Measurements from ENCODE around the gene NEK7.
"Not testable (repeated sequence)": the region's sequence is repeated elsewhere in the genome, so short reads cannot be mapped to it uniquely, and the experiment has no call there.

The NEK7 gene

DNA sequence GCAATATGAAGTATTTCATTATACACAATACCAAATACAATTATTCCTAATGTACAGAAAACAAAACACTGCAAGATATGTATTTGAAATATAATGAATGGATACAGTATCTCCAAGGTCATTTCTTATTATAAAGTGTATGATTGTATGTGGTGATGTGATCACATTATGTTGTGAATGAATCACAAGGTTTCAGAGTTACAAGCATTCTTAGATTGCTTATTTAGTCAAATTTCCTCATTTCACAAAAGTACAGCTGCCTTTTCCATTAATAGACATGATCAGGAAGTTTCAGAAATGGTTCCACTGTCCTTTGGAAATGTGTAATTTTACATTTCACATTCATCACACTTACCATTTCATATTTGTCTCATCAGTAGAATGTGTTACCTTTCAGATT lies 28.3 kb upstream of the NEK7 start:
- ATAC-seq: peak; percentile 55
- Mint-ChIP-seq H3K9me3 (peaks cover 5% of the 10 kb centered on the region), H3K36me3 (ENCODE audit: low read depth) (peaks cover 4% of the 10 kb centered on the region), H3K27ac (peak overlapping the region; percentile 75), H3K4me3 (no peak overlapping the region), H3K27me3 (no peaks in the 10 kb centered on the region), H3K4me1 (peaks cover 23% of the 10 kb centered on the region)
- no peak for DNase-seq

DNA sequence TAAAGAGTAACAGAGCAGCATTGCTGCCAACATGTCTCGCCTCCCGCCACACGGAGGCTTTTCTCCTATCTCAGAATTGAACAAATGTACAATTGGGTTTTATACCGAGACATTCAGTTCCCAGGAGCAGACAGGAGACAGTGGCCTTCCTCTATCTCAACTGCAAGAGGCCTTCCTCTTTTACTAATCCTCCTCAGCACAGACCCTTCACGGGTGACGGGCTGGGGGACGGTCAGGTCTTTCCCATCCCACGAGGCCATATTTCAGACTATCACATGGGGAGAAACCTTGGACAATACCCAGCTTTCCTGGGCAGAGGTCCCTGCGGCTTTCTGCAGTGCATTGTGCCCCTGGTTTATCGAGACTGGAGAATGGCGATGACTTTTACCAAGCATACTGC lies 26.7 kb upstream of the NEK7 start:
- Mint-ChIP-seq H3K9me3 (peaks cover 14% of the 10 kb centered on the region), H3K36me3 (ENCODE audit: low read depth) (peaks cover 12% of the 10 kb centered on the region), H3K4me1 (peaks cover 25% of the 10 kb centered on the region)
- not testable (repeated sequence) for ATAC-seq, H3K4me3 Mint-ChIP-seq, H3K27ac Mint-ChIP-seq, H3K27me3 Mint-ChIP-seq, DNase-seq

DNA sequence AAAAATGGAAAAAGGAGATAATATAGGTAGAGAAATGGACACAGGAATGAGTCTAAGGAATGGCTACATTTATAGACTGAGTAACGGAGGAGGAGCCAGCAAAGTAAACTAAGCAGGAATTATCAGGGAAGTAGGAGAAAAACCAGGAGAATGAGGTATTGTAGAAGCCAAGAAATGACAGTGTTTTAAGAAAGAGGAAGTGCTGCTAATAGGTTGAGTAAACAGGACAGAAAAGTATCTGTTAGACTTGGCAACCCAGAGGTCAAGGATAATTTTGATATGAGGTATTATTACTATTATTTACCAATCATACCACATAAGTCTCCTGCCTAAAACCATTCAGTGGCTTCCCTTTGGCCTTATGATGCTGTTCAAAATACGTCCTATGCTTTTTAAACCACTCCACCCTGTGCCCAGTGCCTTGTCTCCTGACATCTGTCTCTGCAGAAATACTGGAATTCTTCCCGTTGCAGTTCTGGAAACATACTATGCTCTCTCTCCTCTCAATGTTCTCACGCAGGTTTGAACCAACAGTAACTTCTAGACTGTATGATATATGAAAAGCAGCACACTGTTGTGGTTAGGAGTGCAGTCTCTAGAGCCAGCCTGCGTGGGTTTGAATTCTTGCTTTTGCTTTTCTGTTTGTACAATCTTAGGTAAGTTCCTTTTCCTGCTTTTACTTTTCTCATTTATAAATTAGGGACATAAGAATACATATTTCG lies 24.6 kb upstream of the NEK7 start:
- Mint-ChIP-seq H3K27me3 (no peaks in the 10 kb centered on the region), H3K27ac (no peak overlapping the region), H3K9me3 (peaks cover 21% of the 10 kb centered on the region), H3K4me1 (peaks cover 25% of the 10 kb centered on the region), H3K36me3 (ENCODE audit: low read depth) (peaks cover 12% of the 10 kb centered on the region), H3K4me3 (no peak overlapping the region)
- DNase-seq (no peak), ATAC-seq (no peak)

DNA sequence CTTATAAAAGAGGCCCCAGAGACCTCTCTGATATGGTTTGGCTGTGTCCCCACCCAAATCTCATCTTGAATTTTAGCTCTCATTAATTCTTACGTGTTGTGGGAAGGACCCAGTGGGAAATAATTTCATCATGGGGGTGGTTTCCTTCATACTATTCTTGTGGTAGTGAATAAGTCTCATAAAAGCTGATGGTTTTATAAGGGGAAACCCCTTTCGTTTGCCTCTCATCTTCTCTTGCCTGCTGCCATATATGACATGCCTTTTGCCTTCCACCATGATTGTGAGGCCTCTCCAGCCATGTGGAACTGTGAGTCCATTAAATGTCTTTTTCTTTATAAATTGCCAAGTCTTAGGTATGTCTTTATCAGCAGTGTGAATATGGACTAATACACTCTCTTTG lies 22.5 kb upstream of the NEK7 start:
- peaks cover 12% of the 10 kb centered on the region for H3K36me3 Mint-ChIP-seq (ENCODE audit: low read depth)
- no peak for DNase-seq
- peaks cover 8% of the 10 kb centered on the region for H3K4me1 Mint-ChIP-seq
- H3K9me3 Mint-ChIP-seq: peaks cover 26% of the 10 kb centered on the region
- no peak overlapping the region for H3K27ac Mint-ChIP-seq
- H3K27me3 Mint-ChIP-seq: no peaks in the 10 kb centered on the region
- ATAC-seq: peak; percentile 57
- H3K4me3 Mint-ChIP-seq: no peak overlapping the region

DNA sequence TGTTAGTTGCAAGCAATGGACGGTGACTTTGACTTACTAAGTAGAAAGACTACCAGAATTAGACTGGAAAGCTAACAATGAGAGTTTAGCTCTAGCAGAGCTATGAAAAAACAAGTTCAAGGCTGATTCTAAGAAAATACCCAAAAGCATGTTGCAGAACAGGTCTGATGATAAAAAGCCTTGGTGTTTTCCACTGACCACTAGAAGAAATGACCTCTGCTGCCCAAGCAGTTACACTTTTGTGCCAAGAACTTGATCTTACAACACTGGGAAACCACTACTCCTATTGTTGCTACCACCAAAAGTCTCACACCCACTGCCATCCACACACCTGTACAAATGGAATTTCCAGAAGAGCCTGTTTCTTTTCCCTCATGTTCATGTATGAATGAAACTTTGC lies 21.4 kb upstream of the NEK7 start:
- Mint-ChIP-seq H3K36me3 (ENCODE audit: low read depth) (peaks cover 12% of the 10 kb centered on the region), H3K9me3 (peaks cover 30% of the 10 kb centered on the region)
- ATAC-seq: no peak

DNA sequence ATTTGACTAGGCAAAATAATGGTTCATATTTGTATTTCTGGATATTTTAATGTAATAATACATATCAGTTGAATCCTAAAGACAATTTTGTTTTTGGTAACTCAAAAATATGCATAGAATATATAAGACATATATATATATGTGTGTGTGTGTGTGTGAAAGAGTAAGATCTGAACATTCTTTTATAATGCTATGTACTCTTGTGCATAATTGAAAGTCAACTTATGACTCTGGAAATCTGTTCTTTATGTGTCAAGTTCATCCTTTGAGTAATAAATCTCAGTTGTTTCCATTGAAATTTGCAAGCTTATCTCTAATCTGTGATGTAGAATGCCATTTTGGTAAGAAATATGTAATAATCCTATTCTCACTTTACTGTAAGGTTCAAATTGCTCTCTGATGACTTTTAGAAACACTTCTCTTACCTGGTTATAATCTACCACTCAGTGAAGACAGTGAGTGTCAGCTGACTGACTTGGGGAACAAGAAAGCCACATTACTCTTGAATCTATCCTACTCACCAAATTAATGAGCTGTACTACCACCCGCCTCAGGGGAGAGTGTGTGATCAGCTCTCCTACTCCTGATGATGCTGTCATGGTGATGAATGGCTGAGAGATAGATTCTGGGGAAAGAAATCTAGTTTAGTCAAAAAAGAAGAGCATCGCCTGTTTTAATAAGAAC lies 15.0 kb upstream of the NEK7 start:
- no peaks in the 10 kb centered on the region for H3K36me3 Mint-ChIP-seq (ENCODE audit: low read depth)

More for the DNA sequence above, 21.4 kb upstream of the NEK7 start:
- no peak overlapping the region for H3K4me3 Mint-ChIP-seq
- H3K27ac Mint-ChIP-seq: no peak overlapping the region
- H3K4me1 Mint-ChIP-seq: peaks cover 6% of the 10 kb centered on the region
- DNase-seq: no peak
- no peaks in the 10 kb centered on the region for H3K27me3 Mint-ChIP-seq

DNA sequence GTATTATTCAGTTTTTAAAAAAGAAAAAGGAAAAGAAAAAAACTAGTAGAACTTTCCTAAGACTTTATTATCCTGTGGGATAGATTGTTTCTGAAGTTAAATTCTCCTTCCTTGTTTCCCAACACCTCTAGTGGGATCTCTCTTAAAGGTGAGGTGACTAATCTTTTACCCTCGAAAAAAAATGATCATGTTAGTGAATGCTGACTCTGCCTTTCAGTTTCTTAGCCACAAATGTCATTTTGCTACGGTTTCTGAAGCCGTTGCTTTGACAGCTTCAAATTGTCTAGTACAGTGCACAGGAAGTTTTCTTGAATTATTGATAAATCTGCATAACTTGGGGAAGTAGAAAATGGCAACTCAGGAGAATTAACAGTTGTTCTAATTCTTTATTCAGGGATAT lies 13.0 kb upstream of the NEK7 start:
- H3K27ac Mint-ChIP-seq: no peak overlapping the region
- peaks cover 5% of the 10 kb centered on the region for H3K4me1 Mint-ChIP-seq
- no peak overlapping the region for H3K4me3 Mint-ChIP-seq
- DNase-seq (no peak), ATAC-seq (peak; percentile 71)
- peaks cover 6% of the 10 kb centered on the region for H3K9me3 Mint-ChIP-seq
- H3K27me3 Mint-ChIP-seq: no peaks in the 10 kb centered on the region
- H3K36me3 Mint-ChIP-seq (ENCODE audit: low read depth): no peaks in the 10 kb centered on the region

More for the DNA sequence above, 15.0 kb upstream of the NEK7 start:
- H3K4me1 Mint-ChIP-seq: peaks cover 5% of the 10 kb centered on the region
- H3K27me3 Mint-ChIP-seq: no peaks in the 10 kb centered on the region
- peaks cover 11% of the 10 kb centered on the region for H3K9me3 Mint-ChIP-seq
- H3K27ac Mint-ChIP-seq: no peak overlapping the region
- no peak overlapping the region for H3K4me3 Mint-ChIP-seq
- DNase-seq (no peak), ATAC-seq (peak; percentile 40)

DNA sequence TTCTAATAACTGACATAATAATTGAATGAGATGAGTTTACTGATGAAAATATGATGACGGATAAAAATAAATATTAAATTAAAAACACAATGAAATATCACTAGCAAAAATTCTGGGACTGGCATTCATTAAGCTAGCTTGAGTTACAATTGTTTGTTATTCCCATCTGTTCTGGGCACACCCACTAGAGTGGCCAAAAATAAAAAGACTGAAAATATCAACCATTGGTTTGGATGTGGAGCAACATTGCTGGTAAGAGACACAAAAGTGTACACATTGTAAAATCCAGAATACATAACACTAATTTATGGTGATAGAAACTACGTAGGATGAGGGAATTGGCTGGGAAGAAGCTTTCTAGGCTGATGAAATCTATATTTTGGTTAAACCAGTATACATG lies 9.6 kb upstream of the NEK7 start:
- Mint-ChIP-seq H3K4me1 (peaks cover 5% of the 10 kb centered on the region), H3K4me3 (no peak overlapping the region), H3K36me3 (ENCODE audit: low read depth) (no peaks in the 10 kb centered on the region), H3K9me3 (no peaks in the 10 kb centered on the region), H3K27ac (no peak overlapping the region), H3K27me3 (no peaks in the 10 kb centered on the region)
- DNase-seq (no peak), ATAC-seq (no peak)

DNA sequence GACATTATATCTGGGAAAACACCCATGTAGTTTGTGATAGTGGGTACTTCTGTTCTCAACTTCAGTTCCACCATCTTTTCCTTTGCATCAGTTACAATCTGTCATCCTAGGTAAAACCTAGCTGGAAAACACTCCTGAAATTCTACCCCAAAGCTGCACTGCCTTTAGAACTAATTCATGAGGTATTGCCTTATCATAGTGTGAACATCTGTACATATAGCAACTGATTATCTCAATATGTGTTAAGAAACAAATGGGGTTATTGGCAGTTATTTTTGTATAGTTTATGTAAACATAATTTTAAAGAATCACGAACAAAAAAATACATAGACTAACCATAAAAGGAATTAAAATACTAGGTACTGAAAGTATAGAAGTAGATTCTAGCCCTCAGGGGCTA lies 6.4 kb upstream of the NEK7 start:
- no peaks in the 10 kb centered on the region for H3K27me3 Mint-ChIP-seq
- DNase-seq (no peak), ATAC-seq (no peak)
- no peaks in the 10 kb centered on the region for H3K36me3 Mint-ChIP-seq (ENCODE audit: low read depth)
- H3K27ac Mint-ChIP-seq: no peak overlapping the region
- no peaks in the 10 kb centered on the region for H3K4me1 Mint-ChIP-seq
- no peak overlapping the region for H3K4me3 Mint-ChIP-seq
- H3K9me3 Mint-ChIP-seq: no peaks in the 10 kb centered on the region

DNA sequence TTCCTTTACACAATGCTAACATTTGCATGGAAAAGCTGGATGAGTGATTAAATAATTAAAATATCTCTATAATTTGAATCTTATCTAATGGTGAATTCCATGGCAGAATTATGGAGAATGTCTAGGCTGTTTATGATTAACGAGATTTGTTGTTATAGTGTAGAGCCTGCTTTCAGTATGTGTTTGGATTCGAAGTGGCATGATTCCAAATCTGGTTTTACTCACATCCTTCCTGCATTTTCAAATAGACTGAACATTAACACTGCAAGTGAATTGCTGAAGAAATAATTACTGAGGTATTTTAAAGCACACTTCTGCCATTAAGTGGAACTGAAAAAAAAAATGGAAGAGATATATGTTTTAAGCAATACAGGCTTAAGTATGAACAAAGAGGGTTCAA lies 5.1 kb upstream of the NEK7 start:
- Mint-ChIP-seq H3K27ac (no peak overlapping the region), H3K4me3 (no peak overlapping the region), H3K27me3 (no peaks in the 10 kb centered on the region), H3K4me1 (peaks cover 6% of the 10 kb centered on the region), H3K36me3 (ENCODE audit: low read depth) (no peaks in the 10 kb centered on the region), H3K9me3 (no peaks in the 10 kb centered on the region)
- DNase-seq (no peak), ATAC-seq (no peak)

DNA sequence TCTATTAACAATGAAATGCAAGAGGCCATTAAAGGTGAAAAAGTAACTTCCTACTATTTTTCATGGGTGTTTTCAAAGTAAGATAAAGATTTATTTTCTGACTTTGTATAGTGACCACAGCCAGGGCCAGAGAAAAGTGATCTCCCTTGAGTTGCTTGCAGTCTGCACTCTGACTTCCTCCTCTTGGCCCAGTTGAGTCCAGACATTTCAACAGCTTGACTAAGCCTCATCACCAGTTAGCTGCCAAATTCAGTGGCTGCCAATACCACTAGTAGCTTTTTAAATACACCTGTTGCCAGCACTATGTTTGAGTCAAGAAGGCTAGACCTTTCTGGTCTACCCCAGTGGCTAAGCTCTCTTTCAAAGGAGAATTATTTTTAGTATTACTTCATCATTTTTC lies 3.7 kb upstream of the NEK7 start:
- Mint-ChIP-seq H3K27ac (no peak overlapping the region), H3K4me1 (peaks cover 8% of the 10 kb centered on the region), H3K27me3 (no peaks in the 10 kb centered on the region), H3K9me3 (no peaks in the 10 kb centered on the region), H3K36me3 (ENCODE audit: low read depth) (peaks cover 3% of the 10 kb centered on the region), H3K4me3 (no peak overlapping the region)
- DNase-seq (no peak), ATAC-seq (no peak)

DNA sequence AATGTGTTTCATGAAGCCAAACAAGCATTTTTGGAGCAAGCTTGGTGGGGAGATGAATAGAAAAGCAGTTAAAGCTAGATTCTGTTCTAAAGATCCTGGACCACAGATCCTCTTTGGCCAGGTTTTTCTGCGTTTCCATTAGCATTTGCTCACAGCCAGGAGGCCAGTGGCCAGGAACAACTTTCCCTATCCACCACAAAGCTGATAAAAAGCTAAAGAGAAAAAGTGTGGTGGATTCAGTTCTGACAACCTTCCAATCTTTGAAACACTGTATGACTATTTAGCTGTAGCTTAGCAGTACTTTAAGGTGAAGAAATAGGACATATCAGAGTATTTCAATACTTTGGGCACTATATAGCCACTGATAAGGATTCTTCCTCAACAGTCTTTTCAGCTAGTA lies 3.0 kb upstream of the NEK7 start:
- no peak for DNase-seq
- no peaks in the 10 kb centered on the region for H3K9me3 Mint-ChIP-seq

DNA sequence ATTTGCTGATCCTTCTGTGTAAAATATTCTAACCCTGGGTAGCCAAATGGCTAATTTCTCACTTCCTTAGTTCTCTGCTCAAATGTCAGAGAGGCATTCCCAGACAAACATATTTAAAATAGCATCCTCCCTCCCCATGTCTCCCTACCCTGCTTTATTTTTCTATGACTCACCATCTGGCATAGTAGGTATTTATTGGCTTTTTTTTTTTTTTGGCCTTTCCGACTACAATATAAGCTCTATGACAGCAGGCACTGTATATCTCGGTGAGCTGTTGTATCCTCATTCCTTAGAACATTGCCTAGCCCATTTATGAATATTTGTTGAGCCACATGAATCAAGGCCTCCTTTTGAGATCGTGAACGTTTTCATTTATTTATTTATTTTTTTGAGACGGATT lies 1.5 kb upstream of the NEK7 start:
- H3K4me3 Mint-ChIP-seq: no peak overlapping the region
- DNase-seq: no peak
- peaks cover 3% of the 10 kb centered on the region for H3K36me3 Mint-ChIP-seq (ENCODE audit: low read depth)
- H3K27me3 Mint-ChIP-seq: no peaks in the 10 kb centered on the region
- peaks cover 22% of the 10 kb centered on the region for H3K4me1 Mint-ChIP-seq
- no peaks in the 10 kb centered on the region for H3K9me3 Mint-ChIP-seq
- ATAC-seq: no peak
- no peak overlapping the region for H3K27ac Mint-ChIP-seq

More for the DNA sequence above, 3.0 kb upstream of the NEK7 start:
- Mint-ChIP-seq H3K27ac (no peak overlapping the region), H3K36me3 (ENCODE audit: low read depth) (peaks cover 3% of the 10 kb centered on the region), H3K27me3 (no peaks in the 10 kb centered on the region), H3K4me1 (peaks cover 12% of the 10 kb centered on the region), H3K4me3 (no peak overlapping the region)
- ATAC-seq: no peak

DNA sequence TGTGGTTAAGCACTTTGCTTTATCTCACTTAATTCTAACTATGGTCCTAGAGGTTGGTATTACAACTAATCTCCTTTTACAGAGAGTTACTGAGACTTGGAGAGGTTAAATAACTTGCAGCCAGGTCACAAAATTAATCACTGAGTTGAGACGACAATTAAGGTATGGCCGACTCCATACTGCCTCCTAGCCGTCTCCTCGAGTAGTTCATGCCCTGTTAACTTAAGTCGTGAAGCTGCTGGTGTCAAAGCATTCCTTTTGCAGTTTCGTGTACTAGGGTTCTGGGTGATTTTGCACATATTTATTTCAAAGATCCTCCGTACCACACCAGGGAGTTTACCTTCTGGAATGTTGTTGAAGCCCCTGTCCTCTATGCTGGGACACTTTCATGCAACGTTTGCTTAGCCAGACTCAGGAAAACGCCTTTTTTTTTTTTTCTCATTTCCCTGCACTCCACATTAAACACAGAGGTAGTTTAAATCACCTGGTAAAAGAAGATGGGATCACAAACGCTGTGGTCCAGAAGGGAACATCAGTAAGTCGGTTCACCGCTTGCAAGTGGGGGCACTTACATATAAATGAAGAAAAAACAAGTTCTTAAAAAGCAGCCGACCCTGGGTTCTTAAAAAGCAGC lies 570 bp upstream of the NEK7 start:
- no peak for ATAC-seq
- DNase-seq: peak; percentile 76
- H3K36me3 Mint-ChIP-seq (ENCODE audit: low read depth): peaks cover 3% of the 10 kb centered on the region
- no peaks in the 10 kb centered on the region for H3K9me3 Mint-ChIP-seq
- peak overlapping the region; percentile 100 for H3K4me3 Mint-ChIP-seq
- H3K27me3 Mint-ChIP-seq: no peaks in the 10 kb centered on the region
- peaks cover 32% of the 10 kb centered on the region for H3K4me1 Mint-ChIP-seq
- peak overlapping the region; percentile 92 for H3K27ac Mint-ChIP-seq

DNA sequence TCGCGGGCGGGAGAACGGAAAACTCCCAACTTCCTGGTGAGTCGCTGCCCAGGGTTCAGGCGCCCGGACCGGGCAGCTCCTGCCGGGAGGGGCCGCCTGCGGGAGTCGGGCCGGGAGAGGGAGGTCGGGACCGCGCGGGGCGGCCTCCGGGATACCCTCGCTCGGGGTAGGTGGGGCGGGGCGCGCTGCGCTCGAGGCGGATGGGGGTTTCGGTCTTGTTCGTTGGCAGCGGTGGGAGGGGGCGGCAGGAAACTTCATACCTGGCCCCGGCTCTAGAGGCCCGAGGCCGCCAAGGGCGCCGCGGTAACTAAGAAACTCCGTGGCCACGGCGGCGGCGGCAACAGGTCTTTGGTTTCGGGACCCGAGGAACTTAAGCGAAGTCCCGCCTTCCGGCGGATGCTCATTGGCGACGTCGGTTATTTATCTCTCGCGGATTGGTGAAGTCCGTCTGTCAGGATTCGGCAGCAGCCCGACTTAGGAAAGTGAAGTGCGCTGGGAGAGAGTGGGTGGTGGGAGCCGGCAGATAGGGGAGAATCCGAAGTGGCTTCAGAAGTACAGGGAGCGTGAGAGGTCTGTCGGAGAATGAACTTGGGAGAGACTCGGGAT lies 546 bp downstream of the NEK7 start:
- H3K27ac Mint-ChIP-seq: peak overlapping the region; percentile 98
- peak; percentile 45 for ATAC-seq
- DNase-seq: peak; percentile 83
- H3K36me3 Mint-ChIP-seq (ENCODE audit: low read depth): peaks cover 3% of the 10 kb centered on the region
- H3K4me1 Mint-ChIP-seq: peaks cover 43% of the 10 kb centered on the region
- H3K27me3 Mint-ChIP-seq: no peaks in the 10 kb centered on the region
- H3K4me3 Mint-ChIP-seq: peak overlapping the region; percentile 100
- no peaks in the 10 kb centered on the region for H3K9me3 Mint-ChIP-seq
